HuH-7 (cell line): ENCODE data around the gene DPM1.
A peak's percentile ranks its signal among the peaks of the same experiment; 100 is the strongest.

ENCODE experiments used
- DNase-seq: peaks from one replicate; pipeline ENCODE4 v3.0.0; 2011; ENCODE audit warnings: low spot score

The DPM1 gene

DNA sequence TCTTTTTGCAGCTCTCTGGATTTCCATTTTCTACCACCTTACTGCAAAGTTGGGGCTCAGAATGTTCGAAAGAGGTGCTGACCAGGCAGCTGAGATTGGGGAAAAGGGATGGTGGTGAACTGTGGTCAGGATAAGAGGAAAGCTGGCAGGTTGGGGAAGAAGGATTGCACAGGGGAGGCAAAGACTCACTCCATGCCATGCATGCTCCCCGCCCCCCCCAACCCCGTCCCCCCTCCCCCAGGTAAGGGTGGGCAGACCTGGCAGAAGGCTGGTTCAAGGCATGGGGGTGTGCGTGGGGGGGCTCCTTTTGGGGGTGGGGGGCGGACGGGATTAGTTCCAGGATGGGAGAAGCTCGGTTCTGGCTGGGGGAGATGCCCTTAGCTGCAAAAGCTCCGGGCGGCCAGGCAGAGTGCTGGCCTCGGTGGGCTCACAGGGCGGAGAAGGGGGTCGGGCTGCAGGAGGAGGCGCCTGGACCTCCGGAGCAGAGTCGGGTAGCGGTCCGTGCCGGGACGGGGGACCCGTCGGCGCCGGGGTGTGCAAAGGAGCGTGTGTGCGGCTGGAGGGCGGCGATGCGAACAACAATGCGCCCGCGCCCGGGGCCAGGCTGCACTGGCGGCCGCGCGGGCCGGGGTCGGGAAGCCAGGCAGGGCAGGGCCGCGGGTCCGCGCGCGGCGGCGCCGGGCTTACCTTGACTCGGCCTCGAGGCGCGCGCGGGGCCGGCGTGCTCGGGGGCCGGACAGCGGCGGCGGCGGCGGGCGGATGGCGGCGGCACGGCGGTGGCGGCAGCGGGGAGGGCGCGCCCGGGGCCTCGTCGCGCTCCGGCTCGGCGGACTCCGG is 28.0 kb downstream of the DPM1 start:
- no peak for DNase-seq

DNA sequence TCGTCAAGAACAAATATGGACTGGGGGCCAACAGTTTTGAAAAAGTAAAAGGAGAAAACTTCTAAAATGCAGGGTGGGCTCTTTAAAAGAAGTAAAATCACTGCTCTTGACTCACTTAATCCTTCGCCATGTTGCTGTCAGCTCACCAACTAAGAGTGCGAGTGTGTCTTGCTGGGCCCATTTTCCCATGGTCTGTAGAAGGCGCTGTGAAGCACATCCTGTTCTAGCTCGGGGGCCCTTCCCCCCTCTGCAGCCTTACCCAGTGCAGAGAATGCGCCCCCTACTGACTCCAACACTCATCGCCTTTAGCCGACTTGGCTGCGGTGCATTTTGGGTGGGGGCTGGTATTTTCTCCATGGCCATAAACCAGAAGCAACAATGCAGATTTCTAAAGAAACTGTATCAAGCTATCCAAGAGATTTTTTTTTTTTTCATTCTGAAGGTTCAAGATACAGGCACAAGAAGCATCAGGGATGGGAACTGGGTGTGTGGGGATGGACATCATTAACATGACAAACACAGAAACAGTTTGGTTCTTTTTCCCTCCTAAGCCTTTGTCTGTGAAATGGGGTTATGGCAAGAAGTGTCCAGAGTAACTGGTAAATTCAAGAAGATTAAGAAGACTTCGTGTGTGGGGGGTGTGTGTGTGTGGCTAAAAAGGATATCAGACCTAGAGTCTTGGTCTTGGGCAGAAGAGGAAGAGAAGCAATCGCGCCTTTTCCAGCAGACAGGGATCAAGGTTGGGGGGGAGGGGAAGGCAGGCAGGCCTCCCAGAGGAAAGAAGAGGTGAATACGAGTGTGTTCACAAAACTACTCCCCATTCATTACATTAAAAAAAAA is 28.8 kb downstream of the DPM1 start:
- DNase-seq = peak; percentile 89

DNA sequence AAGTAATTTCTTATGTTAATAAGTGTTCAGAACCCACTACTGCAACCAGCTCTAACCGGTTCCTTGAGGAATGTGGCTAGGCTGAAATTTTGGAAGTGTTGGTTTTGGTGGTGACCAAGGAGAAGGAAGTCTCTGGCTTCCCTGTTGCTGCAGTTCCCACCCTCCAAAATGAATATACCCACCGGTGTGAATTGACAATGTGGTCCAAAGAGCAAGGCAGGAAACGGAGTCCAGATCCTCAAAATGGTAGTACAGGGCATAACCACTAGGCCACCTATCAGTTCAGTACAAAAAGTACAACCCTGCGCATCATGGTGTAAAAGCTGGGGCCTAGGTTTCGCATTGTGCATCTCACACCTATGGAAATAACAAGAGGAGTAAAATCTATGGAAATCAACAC is 29.9 kb downstream of the DPM1 start:
- no peak for DNase-seq

DNA sequence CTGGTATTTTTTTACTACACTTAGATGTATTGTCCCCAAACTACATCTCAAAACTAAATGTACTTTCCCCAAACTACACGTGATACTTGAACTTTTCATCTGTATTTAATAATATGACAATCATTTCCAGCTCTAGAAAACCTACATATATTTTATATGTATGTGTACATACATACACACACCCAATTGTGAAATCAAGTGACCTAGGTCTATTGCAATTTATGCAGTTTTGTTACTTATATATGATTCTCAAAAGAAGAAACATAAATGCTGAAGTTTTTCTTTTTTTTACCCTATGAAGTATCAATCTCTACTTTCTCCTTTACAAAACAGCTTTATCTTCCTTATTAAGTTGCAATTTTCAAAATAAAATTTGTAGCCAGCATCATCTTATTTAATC is 31.8 kb downstream of the DPM1 start:
- no peak for DNase-seq

DNA sequence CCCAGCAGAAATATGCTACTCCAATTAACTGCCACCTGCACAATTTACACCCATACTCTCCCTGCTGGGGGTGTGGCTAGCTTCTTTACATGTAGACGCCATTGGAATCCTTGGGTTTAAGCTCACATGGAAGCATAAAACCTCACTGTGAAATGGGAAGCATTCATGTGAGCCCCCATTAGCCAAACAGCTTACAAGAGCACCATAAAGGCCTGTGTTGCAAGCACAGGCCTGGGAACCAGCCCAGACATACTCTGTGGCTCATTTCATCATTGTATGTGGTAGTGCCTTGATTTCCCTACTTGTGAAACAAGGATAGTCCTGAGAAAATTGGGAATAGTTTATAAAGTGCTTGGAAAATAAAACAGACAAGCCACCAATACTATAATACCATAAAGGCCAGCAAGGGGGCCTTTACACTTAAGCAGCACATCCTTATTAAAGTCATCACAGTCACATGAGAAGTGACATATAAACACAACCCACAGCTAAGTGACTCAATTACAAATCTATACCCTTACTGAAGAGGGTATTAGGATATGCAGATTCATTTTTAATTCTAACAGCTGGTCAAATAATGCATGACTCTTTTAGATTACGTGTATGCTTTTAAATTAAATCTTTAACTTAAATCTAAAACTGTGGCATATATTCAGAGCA is 33.9 kb downstream of the DPM1 start:
- no peak for DNase-seq

DNA sequence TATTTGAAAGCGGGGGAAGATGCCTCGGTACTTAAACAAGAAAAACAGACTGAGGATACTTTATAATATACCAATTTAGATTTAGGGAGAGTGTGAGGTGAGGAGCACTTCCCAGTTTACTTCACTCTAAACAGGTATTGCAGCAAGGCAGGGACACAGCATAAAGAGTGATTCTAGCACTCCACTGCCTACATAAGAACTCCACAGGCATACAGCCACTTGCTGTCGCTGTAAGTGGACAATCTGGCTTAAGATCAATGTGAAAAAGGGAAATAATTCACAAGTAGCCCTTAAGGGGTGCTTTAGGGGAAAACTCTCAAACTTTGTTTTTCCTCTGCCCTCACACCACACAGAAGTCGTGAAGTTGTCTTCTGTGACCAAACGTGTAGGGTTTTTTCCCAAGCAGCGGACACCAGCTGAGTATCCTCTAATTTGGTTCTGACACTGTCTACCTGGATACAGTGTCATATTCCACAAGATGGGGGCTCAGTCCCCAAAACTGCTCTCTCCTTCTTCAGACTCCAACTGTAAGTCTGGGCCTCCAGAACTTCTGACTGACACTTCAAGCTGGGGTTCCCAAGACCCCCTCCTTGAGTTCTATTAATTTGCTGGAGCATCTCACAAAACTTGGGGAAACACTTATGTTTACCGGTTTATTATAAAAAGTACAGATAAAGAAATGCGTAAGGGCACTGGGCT is 36.4 kb downstream of the DPM1 start:
- DNase-seq = no peak

DNA sequence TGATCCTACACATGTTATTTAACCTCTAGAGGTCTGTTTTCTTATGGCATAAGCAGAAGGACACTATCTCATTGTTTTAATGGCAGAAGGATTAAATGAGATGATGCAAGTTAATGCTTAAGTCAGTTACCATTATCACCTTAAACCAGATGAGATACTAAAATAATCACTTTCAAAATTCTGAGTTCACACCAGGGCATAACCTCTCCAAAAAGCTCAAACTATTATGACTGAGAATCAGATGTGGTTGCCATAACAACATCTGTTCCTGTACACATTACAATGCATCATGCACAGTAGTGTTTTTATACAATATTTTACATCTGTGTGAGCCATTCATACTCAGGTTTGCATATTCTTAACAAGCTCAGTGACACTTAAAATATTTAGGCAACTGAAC is 37.3 kb downstream of the DPM1 start:
- DNase-seq = no peak

DNA sequence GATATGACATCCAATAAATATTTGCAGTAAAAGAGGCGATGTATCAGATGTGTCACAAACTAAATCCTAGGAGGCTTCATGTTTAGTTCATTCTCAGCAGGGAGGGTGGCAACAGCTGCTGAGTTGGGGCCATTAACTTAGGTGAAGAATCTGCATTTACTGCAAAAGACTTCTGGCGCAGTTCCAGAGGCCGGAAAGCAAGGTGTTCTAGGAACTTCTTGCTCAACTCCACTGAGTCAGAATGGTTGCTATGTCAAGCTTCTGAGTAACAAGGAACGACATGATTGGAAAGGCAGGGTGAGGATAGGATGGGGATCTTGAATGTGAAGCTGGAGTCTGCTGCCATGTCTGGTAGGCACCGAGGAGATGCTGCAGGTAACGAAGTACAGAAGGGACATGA is 38.8 kb downstream of the DPM1 start:
- no peak for DNase-seq

DNA sequence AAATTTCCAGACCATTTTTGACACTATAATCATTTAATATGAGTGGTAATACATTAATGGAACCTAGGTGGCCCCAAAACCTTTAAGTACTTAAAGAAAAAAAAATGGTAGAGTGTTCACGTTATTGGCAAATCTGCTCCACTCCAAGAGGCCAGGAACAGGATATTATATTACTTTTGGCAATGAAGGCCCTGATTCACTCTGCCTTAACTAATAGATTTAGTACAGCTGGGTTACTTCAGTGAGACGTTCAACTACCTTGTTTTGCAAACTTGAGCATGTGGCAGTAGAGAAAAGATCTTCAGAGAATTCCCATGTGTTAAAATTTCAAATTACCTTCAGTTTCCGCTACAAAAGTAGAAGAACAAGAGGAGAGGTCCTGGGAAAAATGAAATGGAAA is 39.9 kb downstream of the DPM1 start:
- DNase-seq = no peak

DNA sequence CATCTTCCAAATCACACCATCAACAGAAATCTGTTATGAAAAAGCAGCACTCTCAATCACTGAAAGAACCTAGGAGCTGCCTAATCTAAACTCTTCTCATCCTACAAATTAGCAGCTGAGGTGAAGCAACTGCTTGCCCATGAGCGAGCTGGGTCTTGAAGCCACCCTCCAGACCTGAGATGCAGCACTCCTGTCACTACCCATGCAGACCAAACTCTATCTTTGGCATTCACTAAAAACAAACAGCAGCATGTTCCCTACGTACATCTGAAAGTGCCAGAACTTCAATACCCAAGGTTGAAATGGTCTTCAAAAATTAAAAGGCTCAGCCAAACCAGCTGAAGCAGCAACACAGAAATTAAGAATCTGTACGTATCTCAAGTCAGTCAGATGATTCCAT is 41.4 kb downstream of the DPM1 start:
- no peak for DNase-seq

DNA sequence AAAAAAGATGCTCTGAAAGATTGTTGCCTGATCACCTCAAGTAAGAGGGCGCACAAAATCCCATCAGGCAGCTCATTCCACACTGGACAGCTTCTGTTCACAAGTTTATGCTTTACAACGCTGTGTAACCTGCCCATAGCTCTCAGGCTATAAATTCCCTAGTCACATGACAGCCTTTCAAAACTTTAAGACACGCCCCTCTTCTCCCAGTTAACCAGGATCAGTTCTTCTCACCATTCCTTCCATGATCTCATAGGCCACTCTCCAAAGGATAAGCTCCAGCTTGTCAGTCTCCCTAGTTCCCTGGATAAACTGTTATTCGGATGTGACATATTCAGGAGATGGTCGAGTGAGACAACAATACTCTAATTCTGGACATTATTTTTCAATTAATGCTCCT is 42.1 kb downstream of the DPM1 start:
- DNase-seq = no peak

DNA sequence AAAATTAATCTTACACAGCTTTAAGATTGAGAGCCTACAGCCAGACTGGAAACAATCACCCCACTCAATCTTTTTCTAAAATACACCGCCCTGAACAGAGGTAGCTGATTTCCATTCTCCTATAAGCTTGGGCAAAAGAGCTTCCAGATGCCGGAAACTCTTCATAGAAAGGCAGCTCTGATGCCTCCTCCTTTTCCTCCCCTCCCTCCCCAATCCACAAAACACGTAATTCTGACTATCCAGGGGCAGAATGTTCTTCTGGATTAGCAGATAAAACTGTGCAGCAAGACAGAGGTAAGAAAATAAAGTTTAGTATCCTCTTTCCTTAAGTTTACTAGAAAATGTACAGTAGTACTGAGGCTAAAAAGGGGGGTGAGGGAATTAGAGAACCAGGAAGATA is 42.9 kb downstream of the DPM1 start:
- DNase-seq = no peak

DNA sequence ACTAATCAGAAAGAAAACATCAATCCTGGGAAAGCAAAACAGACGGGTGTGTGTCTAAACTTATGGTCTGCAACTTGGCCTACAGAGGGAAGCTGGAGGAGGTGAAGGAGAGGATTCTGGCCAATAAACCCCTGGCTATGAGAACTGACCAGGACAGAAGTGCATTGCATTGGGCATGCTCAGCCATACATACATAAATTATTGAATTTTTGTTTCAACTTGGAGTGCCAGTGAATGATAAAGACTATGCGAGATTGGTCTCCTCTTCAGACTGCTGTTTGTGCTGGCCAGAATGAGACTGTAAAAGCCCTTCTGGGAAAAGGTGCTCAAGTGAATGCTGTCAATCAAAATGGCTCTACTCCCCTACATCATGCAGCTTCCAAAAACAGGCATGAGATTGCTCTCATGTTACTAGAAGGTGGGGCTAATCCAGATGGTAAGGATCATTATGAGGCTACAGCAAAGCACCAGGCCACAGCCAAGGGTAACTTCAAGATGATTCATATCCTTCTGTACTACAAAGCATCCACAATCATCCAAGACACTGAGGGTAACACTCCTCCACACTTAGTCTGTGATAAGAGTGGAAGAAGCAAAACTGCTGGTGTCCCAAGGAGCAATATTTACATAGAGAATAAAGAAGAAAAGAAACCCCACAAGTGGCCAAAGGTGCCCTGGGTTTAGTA is 44.5 kb downstream of the DPM1 start:
- no peak for DNase-seq

DNA sequence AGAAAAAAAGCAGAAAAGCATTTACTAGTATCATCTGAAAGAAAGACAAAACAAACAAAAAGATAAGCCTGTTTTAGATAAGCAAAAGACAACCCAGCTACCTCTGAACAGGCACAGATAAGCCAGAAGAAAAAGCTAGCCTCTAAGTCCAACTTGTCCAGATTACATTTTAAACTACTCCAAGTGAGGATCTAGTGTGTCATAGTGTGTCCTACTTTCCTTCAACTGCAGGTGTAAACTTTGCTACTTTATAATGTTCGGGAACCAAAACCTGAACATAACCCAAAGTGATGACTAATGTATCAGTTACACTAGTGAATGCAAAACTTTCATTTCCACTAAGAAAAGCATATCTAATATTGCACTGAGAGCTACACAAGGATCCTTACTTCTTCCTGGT is 46.6 kb downstream of the DPM1 start:
- DNase-seq = no peak

DNA sequence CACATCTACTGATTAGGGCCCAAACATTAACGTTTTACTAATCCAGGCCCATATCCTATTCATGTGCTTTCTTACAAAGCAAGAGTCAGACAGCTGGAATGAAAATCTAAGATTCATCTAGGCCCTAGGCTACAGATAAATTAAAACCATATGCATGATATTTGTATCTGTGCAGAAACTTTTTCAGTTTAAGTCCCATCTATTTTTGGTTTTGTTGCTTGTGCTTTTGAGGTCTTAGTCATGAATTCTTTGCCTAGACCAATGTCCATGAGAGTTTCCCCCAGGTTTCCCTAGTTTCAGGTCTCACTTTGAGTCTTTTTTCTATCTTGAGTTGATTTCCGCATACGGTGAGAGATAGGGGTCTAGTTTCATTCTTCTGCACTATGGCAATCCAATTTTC is 47.3 kb downstream of the DPM1 start:
- DNase-seq = no peak

DNA sequence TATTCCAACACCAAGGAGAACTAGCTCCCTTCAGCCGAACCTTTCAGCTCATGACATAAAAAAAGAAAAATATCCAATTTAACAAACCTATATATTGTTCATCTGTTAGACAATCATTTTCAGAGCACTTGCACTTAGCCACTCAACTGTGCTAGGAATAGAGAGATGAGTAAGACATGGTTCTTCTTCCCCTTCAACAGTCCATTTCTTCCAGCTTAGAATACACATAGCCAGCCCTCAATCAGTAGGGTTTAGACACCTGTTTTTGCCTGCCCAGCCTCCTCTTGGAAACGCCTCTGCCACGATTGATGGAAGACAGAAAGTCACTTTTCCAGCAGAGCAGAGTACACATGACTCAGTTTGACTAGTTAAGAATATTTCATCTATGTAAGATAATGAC is 48.9 kb downstream of the DPM1 start:
- no peak for DNase-seq

DNA sequence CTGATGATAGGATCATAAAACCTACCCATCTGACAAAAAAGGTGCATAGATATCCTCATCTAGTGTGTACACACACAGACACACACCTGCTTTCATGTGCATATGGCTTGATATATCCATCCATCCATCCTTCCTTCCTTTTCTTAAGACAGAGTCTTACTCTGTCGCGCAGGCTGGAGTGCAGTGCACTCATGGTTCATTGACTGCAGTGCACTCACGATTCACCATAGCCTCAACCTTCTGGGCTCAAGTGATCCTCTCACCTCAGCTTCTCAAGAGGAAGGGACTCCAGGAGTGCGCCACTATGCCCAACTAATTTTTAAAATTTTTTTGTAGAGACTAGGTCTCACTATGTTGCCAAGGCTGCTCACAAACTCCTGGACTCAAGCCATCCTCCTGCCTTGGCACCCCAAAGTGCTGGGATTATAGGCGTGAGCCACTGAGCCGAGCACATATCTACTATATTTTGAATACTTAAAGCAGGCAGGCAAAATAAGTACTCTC is 54.2 kb downstream of the DPM1 start:
- DNase-seq = no peak

DNA sequence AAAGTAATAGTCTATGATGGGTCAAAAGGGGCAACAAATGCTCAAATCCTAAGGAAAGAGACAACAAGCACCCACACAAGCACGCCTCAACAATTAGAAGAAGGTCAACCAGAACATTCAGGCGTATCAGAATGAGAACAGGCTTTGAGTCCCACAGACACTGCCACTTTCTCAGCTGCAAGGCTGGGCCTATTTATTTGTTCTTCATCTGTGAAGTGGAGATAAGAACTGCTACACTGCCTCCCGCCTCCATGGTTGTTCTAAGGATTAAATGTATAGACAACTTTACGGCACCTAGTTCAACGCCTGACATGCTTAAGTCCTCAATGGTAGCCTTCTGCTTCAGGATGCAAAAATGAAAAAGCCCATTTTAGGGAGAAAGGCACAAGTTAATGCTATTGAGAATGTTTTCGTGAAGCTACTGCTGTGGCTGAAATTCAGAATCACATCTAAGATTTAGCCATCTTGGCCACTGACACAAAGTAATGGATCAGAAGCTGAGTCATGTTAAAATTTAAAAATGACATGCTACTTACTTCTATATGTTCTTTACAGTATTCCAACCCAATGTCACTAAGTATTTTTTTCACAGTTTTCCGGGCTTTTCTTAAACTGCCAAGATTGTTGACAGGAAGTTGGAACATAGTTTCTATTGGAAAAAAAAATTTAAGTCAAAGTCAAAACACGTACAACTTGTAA is 54.8 kb downstream of the DPM1 start:
- DNase-seq = no peak

DNA sequence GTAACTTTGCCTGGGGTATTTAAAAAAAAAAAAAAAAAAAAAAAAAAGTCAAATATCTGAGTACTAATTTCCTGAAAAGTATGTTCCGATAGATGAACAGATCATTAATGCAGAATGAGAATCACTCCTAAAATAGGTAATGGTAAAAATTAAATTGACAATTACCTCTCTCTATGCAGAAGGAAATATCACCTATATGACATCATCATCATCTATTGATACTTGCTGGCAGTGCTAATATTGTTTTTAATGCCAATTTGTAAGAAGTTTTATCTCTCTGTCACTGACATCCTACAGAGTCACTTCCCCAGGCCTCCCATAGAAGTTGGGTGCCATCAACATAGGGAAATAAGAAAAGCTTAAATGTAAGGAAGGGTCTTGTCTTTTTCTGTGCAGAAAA is 57.0 kb downstream of the DPM1 start:
- DNase-seq = no peak

DNA sequence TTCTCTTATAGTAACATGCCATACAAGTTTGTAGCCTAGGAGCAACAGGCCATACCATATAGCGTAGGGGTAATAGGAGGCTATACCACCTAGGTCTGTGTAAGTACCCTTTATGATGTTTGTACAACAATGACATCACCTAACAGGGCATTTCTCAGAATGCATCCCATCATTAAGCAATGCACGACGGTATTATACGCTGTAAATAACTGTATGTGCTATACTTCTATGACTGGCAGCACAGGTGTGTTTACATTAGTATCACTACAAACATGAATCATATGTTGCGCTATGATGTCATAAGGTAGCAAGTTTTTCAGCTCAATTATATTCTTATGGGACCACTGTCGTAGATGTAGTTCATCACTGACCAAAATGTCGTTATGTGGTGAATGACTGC is 58.1 kb downstream of the DPM1 start:
- DNase-seq = no peak

DNA sequence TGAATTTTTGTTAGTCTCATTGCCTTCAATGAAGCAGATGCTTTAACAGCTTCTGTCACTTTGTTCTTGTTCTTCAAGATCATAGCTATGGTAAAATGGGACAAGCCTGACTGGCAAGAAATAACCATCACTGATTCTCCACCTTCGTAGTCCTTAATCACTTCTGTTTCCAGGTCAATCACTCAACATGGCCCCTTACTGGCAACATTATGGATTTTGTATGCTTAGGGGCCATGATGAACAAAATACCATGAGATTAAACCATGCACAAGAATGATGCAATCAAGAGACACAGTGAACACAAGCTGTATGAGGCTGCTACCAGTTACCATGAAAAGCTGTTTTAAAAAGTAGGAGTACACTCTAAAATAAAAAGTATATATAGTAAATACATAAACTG is 59.9 kb downstream of the DPM1 start:
- no peak for DNase-seq
